T follicular helper cell (primary cell): Measurements from ENCODE around the gene RIPOR2.
"Not testable (repeated sequence)": the region's sequence is repeated elsewhere in the genome, so short reads cannot be mapped to it uniquely, and the experiment has no call there.

ENCODE experiments used
- DNase-seq: peaks from one replicate; pipeline ENCODE4 v3.0.0-alpha.2; 2020; ENCODE audit warnings: low read depth

RIPOR2 gene

DNA sequence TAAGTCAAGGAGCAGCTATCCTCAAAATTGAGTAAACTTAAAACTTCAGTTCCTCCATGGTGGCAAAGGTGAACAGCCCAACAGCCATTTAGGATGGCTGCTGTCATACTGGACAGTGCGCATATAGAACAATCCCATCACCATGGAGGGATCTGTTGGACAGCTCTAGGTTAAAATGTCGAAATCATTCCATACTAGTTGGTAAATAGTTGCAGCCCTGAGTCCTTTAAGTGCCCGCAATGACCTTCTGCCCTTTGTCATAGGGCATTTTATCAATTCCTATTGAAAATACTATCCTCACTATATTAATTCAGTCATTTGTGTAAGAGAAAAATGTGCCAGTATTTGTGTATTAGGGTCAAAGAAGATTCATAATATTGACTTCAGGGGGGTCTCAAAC, 128.2 kb downstream of the RIPOR2 start:
- DNase-seq = no peak

DNA sequence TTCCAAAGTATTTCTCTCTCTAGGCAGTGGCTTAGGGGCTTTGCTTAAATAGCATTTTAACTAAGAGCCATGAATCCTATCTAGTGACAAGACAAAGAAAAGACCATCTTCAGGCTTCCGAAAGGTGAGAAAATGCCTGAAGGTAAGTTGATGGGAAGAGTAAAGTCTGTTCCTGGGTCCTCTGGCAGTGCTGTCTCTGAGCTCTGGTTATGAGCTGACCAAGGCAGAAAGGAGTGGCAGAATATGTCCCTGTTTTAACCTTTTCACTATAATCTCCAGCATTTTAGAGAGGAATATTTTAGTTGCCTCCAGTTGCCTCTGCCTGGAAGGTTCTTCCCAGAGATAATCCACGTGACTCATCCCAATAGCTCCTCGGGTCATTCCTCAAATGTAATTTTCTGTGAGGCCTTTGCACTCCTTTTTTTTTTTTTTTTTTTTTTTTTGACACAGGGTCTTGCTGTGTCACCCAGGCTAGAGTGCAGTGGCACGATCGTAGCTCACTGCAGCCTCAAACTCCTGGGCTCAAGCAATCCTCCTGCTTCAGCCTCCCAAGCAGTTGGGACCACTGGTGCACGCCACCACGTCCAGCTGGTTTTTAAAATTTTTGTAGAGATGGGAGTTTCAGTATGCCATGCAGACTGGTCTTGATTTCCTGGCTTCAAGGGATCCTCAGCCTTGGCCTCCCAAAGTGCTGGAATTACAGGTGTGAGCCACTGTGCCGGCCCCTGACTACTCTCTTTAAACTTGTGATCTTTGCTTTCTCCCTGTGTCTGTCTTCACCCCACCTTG, 133.3 kb downstream of the RIPOR2 start:
- DNase-seq = no peak

DNA sequence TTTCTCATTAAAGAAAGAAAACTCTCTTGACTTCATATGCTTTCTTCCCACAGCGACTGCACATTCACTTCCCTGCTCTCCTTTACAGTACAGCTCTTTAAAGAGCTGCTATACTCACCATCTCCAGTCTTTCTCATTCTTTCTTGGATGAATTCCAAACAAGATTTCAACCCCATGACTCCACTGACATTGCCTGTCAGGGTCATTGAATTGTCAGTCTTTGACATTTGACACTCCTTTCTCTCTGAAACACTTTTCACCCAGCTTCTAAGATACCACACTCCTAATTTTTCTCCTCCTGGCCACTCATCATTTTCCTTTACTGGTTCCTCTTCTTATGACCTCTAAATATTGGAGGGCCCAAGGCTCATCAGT, 136.2 kb downstream of the RIPOR2 start:
- no peak for DNase-seq

DNA sequence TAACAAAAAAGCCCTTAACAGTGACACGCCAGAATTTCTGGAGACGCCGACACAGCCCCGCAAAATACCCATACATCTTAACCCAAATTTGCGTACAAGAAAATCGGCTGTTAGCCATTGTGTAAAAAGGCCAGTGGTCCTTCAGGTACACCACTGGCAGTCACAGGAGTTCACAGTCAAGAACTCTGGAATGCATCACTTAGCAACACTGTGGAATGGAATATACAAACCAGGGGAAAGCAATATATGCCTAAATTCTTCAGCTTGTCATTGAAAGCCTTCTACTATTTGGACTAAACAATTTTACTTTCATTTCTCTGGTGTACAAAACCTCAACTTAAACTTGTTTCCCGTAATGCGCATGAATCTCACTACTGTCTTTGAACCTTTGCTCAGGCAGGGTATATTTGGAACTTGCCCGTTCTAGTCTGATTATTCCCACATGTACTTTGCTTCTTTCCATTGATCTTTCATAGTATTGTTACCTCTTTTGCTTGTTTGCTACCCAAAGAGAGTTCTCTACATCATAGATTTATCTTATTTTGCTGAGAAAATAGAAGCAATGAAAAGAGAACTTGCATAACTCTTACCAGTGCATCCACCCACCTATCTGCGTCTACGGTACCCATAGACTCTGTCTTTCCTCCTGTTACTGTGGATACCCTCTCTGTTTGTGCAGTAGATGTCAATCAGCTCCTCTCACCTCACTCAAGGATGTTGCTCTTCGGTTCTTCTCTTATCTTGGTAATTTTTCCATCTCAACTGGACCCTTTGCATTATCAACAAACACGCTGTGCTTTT, 136.8 kb downstream of the RIPOR2 start, which contains the start of gene ARMH2:
Gene ARMH2 (minus strand): TSS at position 178 of the 801 bp plus-strand sequence. CDS start 60 bp downstream, at position 118.
- no peak for DNase-seq

DNA sequence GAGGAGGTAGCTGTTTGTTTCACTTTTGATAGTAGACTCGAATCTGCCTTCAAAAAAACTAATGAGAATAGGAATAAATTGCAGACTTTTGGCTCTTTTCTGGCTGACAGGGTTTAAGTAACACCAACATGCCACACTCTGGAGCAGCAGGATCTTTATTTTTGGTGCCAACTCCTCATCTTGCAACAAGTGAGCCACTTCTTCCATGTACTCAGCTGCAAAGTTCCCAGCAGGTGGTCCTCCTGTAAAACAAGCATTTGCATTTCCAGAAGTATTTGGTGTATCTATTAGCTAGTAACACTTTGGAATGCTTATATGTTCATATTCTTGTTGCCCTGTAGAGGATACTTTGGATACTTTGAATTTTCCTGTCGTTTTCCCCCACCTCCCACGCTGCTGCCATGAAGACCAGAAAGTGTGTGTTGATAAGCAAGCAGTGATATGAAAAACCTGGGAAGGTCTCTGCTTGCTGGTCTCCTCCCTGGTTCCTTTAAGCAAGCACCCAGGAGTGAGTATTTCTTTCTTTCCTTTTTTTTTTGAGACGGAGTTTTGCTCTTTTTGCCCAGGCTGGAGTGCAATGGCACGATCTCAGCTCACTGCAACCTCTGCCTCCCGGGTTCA, 138.1 kb downstream of the RIPOR2 start:
- no peak for DNase-seq

DNA sequence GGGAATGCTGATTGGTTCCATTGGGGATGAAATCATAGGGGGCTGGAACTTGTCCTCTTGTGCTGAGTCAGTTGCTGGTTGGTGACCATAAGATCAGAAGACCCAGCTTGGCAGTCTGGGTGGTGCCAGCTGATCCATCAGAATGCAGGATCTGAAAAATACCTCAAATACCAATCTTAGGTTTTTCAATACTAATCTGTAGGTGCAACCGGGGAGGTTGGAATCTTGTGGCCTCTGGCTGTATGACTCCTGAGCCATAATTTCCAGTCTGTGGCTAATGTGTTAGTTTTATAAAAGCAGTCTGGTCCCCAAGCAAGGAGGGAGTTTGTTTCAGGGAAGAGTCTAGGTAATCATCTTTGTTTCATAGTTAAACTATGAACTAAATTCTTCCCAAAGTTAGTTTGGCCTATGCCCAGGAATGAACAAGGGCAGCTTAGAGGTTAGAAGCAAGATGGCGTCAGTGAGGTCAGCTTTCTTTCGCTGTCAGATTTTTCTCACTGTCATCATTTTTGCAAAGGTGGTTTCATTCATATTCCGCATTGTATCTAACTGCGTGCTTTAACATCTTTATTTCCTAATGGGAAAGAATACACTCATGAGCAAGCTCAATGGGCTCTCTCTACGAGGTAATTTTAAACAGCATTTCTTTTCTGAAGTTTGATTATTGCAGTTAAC, 139.0 kb downstream of the RIPOR2 start:
- no peak for DNase-seq

DNA sequence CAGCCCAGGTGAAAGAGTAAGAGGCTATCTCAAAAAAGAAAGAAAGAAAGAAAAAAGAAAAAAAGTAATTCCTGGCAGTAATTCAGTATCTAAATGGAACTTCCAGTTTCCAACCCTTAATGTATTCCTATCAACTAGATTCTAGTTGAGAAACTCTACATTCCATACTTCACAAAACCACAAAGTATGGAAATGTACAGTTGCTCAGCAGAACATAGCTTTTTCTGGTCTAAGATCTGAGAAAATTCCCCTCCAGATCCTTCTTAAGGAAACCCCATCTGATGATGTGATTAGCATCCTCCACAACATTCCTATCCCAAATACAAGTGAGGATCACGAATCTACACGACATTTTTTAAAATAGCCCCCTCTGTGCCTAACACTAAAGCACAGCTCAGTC, 140.7 kb downstream of the RIPOR2 start:
- no peak for DNase-seq

DNA sequence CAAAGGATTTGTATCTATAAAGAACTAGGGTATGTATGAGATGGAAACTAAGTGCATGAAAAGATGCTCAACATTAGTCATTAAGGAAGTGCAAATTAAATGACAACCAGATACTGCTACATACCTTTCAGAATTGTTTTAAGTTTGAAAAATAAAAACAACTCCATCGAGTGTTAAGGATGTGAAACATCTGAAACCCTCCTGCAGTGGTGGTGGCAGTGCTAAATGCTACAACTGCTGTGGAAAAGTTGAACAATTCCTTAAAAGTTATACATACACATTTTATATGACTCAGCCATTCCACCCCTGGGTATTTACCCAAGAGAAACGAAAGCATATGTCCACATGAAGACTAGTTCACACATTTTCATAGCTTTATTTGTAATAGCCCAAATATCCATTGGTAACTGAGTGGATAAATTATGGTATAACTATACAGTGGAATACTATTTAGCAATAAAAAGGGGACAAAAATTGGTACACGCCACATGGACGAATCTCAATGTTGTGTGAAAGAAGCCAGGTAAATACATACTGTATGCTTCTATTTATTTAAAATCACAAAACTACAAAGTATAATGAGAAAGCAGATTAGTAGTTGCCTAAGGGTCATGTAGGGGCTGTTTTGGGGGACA, 147.6 kb downstream of the RIPOR2 start:
- no peak for DNase-seq

DNA sequence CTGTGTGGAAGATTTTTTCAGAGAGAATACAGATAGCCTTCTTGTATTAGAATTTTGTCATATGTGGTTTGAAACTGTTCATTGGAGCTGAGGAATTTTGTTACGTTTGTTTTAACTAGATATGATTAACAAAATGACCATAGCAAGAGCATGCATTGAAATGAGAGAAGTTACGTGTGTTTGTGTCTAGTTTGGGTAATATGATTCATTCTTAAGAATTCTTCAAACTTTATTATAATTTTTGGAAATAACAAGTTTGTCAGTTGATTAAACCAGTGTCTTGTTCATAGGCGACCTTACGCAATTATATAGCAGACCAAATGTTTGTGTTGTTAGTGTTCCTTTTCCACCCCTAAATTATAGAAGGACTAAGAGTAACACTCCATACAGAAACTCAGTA, 155.6 kb downstream of the RIPOR2 start:
- no peak for DNase-seq

DNA sequence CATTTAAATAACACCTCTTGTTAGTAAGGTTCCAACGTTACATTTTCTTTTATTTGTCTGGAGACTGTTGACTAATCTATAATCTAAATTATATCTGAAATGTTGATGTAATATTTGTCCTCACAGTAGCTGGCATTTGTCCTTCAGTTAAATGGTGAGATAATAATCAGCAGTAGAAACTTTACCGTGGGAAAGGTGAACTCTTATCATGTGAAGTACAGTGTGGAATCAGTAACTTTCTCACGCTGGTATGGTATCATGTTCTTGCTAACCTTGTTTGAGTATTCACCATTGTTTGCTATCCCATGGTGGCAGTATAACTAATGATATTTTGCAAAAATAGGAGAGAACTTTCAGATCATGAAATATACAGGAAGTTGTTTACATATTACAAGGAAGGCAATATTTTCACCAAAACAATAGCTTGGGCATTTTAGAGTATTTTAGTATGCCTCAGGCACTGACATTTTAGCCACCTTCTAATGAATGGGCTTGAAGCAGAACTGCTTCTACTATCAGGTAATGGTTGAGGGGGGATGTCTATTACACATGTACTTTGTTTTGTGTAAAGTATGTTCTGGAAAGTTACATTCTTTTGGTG, 156.2 kb downstream of the RIPOR2 start:
- no peak for DNase-seq

DNA sequence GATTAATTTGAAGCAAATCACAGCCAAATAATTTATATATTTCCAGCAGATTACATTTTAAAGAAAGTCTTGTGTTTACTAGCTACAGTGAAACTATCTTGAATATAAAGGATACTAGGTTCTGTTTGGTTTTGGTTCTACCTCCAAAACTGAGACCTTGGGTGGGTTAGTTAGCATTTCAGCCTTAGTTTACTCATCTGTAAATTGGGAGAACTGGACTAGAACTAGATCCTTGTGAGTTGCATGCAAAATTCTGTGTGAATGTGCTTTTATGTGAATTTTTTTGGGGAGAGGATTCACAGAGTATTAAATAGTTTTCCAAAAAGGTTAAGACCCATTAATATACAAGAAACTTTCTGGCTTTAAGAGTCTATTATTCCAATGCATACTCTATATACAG, 156.9 kb downstream of the RIPOR2 start:
- DNase-seq = no peak

DNA sequence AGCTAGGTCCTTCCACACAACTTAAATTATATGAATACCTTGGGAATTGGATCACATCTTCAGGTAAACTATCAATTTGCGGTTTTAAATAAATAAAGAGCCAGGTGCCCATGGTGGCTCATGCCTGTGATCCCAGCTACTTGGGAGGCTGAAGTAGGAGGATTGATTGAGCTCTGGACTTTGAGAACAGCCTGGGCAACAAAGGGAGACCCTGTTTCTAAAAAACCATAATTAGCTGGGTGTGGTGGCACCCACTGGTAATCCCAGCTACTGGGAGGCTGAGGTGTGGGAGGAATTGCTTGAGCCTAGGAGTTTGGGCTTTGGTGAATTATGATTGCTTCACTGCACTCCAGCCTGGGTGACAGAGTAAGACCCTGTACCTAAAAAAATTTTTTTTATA, 157.6 kb downstream of the RIPOR2 start:
- no peak for DNase-seq

DNA sequence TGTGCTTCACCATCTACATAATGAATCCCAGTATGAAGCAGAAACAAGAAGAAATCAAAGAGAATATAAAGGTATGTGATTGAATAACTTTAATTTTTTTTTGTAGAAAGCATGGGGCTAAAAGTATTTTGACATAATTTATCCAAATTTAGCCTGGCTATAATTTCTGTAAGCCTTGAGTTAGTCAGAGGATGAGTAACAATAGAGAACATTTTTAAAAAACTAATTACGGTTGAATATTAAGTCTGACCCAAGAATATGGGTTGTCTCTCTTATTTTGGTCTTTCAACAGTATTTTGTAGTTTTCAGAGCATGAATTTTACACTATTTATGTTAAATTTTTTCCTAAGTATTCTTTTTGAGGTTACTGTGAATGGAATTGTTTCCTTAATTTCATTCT, 158.5 kb downstream of the RIPOR2 start:
- no peak for DNase-seq

DNA sequence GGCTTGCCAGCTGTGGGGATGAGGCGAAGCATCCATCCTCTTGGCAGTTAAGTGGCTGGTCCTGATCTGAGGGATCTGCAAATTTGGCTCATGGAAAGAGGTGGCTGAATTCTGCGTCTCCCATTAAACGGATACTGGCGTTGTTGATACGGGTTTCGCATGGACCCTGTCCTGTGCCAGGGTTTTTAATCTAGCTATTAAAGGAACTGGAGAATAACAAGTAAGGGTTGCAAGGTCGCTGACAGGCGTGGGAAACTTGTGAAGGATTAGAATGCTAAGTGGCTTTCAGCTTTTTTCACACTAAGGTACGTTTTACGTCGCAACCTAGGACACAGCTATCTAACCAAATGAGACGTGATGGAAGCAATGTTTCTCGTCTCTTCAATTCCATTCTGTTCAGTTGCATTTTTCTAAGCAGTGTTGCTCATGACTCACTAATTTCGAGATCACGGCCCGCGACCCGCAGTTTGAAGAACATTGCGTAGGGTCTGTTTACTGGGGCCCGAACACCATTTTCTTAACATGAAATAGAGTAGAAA, 160.2 kb downstream of the RIPOR2 start:
- DNase-seq = peak; percentile 11

DNA sequence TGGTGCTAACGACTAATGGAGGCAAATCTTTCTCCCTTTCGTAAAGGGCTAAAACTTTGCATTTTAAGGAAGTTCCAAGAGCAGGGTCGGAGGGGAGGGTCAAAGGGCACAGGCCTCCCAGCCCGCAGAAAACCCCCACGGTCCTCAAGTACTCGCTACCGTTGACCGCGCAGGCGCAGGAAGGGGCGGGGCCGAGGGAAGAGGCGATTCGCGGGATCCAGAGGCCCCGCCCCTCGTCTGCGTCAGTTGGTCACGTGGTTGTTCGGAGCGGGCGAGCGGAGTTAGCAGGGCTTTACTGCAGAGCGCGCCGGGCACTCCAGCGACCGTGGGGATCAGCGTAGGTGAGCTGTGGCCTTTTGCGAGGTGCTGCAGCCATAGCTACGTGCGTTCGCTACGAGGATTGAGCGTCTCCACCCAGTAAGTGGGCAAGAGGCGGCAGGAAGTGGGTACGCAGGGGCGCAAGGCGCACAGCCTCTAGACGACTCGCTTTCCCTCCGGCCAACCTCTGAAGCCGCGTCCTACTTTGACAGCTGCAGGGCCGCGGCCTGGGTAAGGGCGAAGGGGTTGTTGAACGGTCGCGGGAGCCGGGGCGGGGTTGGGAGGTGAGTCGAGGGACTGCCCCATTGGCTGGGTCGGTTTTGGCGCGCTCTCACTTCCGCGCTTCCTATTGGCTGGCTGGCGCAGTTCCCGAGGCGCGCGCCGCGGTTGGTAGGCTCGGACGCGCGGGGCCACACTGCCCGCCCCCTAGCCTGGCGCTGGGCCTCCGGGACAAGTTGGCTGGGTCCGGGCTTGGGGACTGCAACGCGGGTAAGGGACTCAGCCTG, 160.9 kb downstream of the RIPOR2 start, which contains the start of gene GMNN:
Gene GMNN (plus strand): TSS at position 242 of the 824 bp plus-strand sequence. CDS start 2,310 bp downstream, outside the sequence.
- peak; percentile 98 for DNase-seq

DNA sequence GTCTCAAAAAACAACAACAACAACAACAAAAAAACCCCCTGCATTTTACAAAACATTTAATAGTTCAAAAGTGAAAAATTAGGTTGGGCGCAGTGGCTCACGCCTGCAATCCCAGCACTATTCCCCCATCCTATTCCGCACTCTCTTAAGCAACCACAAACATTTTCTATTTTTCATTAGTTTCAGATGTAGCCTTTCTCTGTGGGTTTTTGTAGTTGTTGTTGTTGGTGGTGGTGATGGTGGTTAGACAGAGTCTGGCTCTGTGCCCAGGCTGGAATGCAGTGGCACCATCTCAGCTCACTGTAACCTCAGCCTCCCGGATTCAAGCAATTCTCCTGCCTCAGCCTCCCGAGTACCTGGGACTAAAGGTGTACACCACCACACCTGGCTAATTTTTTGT, 167.4 kb downstream of the RIPOR2 start:
- DNase-seq = no peak

DNA sequence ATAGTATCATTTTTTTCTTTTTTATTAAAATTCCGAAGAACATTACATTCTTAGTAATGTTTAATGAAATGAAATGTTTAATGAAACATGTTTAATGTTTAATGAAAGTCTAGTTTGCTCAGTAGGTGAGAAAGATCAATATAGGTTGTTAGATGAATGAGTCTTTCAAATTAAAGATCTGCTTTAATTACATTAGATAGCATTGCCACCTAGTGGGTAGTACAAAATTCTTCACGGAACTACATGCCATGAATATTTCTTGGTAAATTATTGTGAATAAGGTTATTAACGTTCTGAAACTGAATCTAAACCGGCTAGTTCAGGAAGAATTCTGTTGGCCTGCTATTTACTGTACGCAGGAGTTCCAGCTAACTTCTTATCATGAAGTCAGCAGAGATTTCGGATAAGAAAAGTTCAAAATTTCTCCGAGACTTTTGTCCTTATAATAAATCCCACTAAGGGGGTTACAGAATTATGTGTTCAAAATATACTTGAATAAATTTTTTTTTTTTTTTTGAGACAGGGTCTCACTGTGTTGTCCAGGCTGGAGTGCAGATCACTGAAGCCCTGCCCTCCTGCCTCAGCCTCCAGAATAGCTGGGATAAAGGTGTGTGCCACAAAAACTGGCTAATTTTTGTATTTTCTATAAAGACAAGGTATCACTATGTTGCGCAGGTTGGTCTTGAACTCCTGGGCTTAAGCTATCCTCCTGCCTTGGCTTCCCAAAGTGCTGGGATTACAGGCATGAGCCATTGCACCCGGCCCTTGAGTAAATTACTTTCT, 168.9 kb downstream of the RIPOR2 start:
- DNase-seq = no peak

DNA sequence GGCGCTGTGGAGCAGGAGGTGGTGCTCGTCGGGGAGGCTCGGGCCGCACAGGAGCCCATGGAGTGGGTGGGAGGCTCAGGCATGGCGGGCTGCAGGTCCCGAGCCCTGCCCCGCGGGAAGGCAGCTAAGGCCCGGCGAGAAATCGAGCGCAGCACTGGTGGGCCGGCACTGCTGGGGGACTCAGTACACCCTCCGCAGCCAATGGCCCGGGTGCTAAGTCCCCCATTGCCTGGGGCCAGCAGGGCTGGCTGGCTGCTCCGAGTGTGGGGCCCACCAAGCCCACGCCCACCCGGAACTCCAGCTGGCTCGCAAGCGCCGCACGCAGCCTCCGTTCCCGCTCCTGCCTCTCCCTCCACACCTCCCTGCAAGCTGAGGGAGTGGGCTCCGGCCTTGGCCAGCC, 169.8 kb downstream of the RIPOR2 start:
- not testable (repeated sequence) for DNase-seq
